SK-N-SH (cell line): ENCODE results near the gene KRTAP1-4. TPM values are rescaled to one million over a fixed set of nuclear protein-coding genes. Genes with fewer than 3 reads are reported as not detected.
"Not testable (repeated sequence)": the region's sequence is repeated elsewhere in the genome, so short reads cannot be mapped to it uniquely, and the experiment has no call there.

Source experiments
- CTCF ChIA-PET: fragments of 300-600, 350-600 bp; formaldehyde crosslinking; extraction: SDS; loops from one replicate; lab custom pipeline; 2021; lab: Yijun Ruan, JAX
- POLR2A ChIA-PET: fragments of 350-600 bp; sonication (Branson Sonifier 250); formaldehyde crosslinking; extraction: SDS; loops from one replicate; lab custom pipeline; 2020; ENCODE audit warnings: antibody characterized with exemption, inconsistent platforms; lab: Yijun Ruan, JAX
- DNase-seq: peaks from one replicate; pipeline ENCODE4 v3.0.0; 2012
- H2AFZ ChIP-seq: fragments of 200-600 bp; sonication (generic); 2 replicates; pipeline ENCODE4 v1.8.1; 2016; ENCODE audit warnings: antibody characterized with exemption, mild to moderate bottlenecking, low read depth
- H3F3A ChIP-seq: fragments of 200-600 bp; sonication (generic); replicated peaks from 2 replicates; pipeline ENCODE3; 2016; ENCODE audit warnings: antibody characterized with exemption, mild to moderate bottlenecking; ENCODE audit not compliant: insufficient read depth
- H3K27ac ChIP-seq, 2 experiments: fragments of 200-500 bp in 1 of 2; fragments of 200-600 bp in 1 of 2; sonication (Bioruptor generic) in 1 of 2; sonication (generic), shearing (Covaris generic) in 1 of 2; 2 replicates each; pipeline versions ENCODE4 v1.5.1 to v1.6.1; 2014 to 2016; ENCODE audit warnings: low read depth in 2 of 2, inconsistent platforms in 1 of 2, low read length in 1 of 2, mild to moderate bottlenecking in 1 of 2, mixed read lengths in 1 of 2
- H3K27me3 ChIP-seq: fragments of 200-600 bp; sonication (generic), shearing (Covaris generic); 2 replicates; pipeline ENCODE4 v1.6.1; 2016; ENCODE audit warnings: mixed run types; ENCODE audit not compliant: insufficient read depth
- H3K36me3 ChIP-seq, 2 experiments: fragments of 200-500 bp in 1 of 2; fragments of 200-600 bp in 1 of 2; sonication (Bioruptor generic) in 1 of 2; sonication (generic) in 1 of 2; replicated peaks in 1 of 2; 2 replicates each; pipeline versions ENCODE3 to v1.5.1; 2014 to 2016; ENCODE audit warnings: low read length in 1 of 2, mild to moderate bottlenecking in 1 of 2; ENCODE audit not compliant: insufficient read depth in 2 of 2, control insufficient read depth in 1 of 2
- H3K4me1 ChIP-seq, 2 experiments: fragments of 200-500 bp in 1 of 2; fragments of 200-600 bp in 1 of 2; sonication (Bioruptor generic) in 1 of 2; sonication (generic), shearing (Covaris generic) in 1 of 2; 2 replicates each; pipeline versions ENCODE4 v1.5.1 to v1.6.1; 2014 to 2016; ENCODE audit warnings: low read depth in 1 of 2, low read length in 1 of 2, mixed run types in 1 of 2; ENCODE audit not compliant: insufficient read depth in 2 of 2, control insufficient read depth in 1 of 2
- H3K4me2 ChIP-seq: fragments of 200-600 bp; sonication (generic), shearing (Covaris generic); 2 replicates; pipeline ENCODE4 v1.6.1; 2017; ENCODE audit warnings: mixed run types
- H3K4me3 ChIP-seq, 2 experiments: fragments of 200-500 bp in 1 of 2; fragments of 200-600 bp in 1 of 2; sonication (Bioruptor generic) in 1 of 2; sonication (generic), shearing (Covaris generic) in 1 of 2; 2 replicates each; pipeline versions ENCODE4 v1.5.1 to v1.8.1; 2014 to 2016; ENCODE audit warnings: low read depth in 2 of 2, inconsistent platforms in 1 of 2, low read length in 1 of 2, mild to moderate bottlenecking in 1 of 2, mixed read lengths in 1 of 2, moderate library complexity in 1 of 2
- H3K79me2 ChIP-seq: fragments of 200-600 bp; sonication (generic); 2 replicates; pipeline ENCODE4 v1.8.1; 2017; ENCODE audit warnings: mild to moderate bottlenecking; ENCODE audit not compliant: insufficient read depth
- H3K9ac ChIP-seq: fragments of 200-600 bp; sonication (generic); 2 replicates; pipeline ENCODE4 v1.6.1; 2017; ENCODE audit warnings: mixed run types
- H3K9me2 ChIP-seq: fragments of 200-600 bp; sonication (generic); 2 replicates; pipeline ENCODE4 v1.6.1; 2017; ENCODE audit warnings: mixed run types
- H3K9me3 ChIP-seq: fragments of 200-600 bp; sonication (generic); 2 replicates; pipeline ENCODE4 v1.6.1; 2017; ENCODE audit warnings: mixed run types, mild to moderate bottlenecking, moderate library complexity
- H4K20me1 ChIP-seq: fragments of 200-600 bp; sonication (generic); 2 replicates; pipeline ENCODE4 v1.6.1; 2017; ENCODE audit warnings: mild to moderate bottlenecking, mixed run types; ENCODE audit not compliant: insufficient read depth
- CHD2 ChIP-seq: fragments of 150-350 bp; IDR thresholded peaks from 2 replicates; pipeline ENCODE4 v1.6.1; 2018; ENCODE audit warnings: low read length; ENCODE audit not compliant: partially characterized antibody
- EP300 ChIP-seq, 2 experiments: IDR thresholded peaks; 2 replicates each; pipeline versions ENCODE4 v1.4.0 to v1.6.1; 2012; ENCODE audit warnings: borderline replicate concordance in 1 of 2, low read depth in 1 of 2, low read length in 1 of 2
- NRF1 ChIP-seq: IDR thresholded peaks from 2 replicates; pipeline ENCODE4 v1.6.1; 2012; ENCODE audit warnings: low read depth, mild to moderate bottlenecking, low read length
- RFX5 ChIP-seq: IDR thresholded peaks from 2 replicates; pipeline ENCODE4 v1.6.1; 2012; ENCODE audit warnings: mild to moderate bottlenecking, improper control_type of control experiment, low read length
- SMC3 ChIP-seq: IDR thresholded peaks from 2 replicates; pipeline ENCODE4 v1.6.1; 2012; ENCODE audit warnings: low read depth, low read length, improper control_type of control experiment
- TCF12 ChIP-seq: IDR thresholded peaks from 2 replicates; pipeline ENCODE4 v1.4.0; 2012
- WGBS: methylation state at CpG from one replicate; pipeline ENCODE4 v1.1.6; 2017; ENCODE audit warnings: low lambda C conversion rate; 5-methylcytosine and 5-hydroxymethylcytosine counted together
- polyA plus RNA-seq, 3 experiments: library from polyadenylated mRNA; depleted of rRNA; stranded (reverse); fragments of >200 nt; gene quantifications; 2 replicates each; pipeline ENCODE4 v1.2.3, GENCODE V29; 2012
- TF ChIP-seq, protein P1 (sequence below): fragments of 200-600 bp; sonication (generic); IDR thresholded peaks from 2 replicates; pipeline ENCODE4 v1.6.1; 2017; ENCODE audit warnings: antibody characterized with exemption, mild to moderate bottlenecking, moderate library complexity
- TF ChIP-seq, protein P2 (sequence below): fragments of 150-350 bp; IDR thresholded peaks from 2 replicates; pipeline ENCODE4 v1.6.1; 2016; ENCODE audit warnings: mild to moderate bottlenecking, low read depth, low read length

KRTAP1-4 gene
- polyA plus RNA-seq, 1 of the 3 experiments (the other 2 are of a cell fraction), result not detected

DNA sequence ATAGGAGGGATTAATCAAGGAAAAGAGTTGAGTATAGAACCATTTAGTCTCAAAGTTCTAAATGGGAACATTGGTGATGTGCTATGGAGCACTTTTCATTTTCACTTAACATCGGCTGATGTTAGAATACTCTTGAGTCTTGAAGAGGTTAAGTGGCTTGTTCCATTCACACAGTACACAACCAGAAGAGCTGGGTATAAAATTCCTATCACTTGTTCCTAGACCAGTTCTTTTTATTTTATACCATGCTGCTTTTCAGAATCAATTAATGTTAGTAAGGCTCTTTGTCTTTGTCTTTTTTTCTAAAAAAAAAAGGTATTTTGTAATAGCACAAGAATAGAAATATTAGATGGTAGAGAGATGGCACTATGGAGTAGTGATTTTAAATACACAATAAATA lies 13.0 kb upstream of the KRTAP1-4 start:
- Histone ChIP-seq H3F3A (no peaks in the 10 kb centered on the region), H3K4me3 (no peak overlapping the region), H2AFZ (no peak overlapping the region), H3K36me3 (no peaks in the 10 kb centered on the region), H3K9ac (no peak overlapping the region), H3K4me1 (no peaks in the 10 kb centered on the region), H3K79me2 (no peaks in the 10 kb centered on the region), H3K9me2 (no peaks in the 10 kb centered on the region), H4K20me1 (no peaks in the 10 kb centered on the region), H3K27me3 (no peaks in the 10 kb centered on the region), H3K4me2 (no peak overlapping the region), H3K27ac (no peak overlapping the region), H3K9me3 (no peaks in the 10 kb centered on the region)
- no peak for TF ChIP-seq NRF1
- TF ChIP-seq TCF12, result no peak
- CTCF ChIA-PET, result interaction anchor here (1.4 kb wide), 1 partner anchor 506 kb away, joined by 5 read pairs; no protein-coding TSS in a partner anchor
- no peak for DNase-seq
- WGBS, result 24% methylated on average over 1 of the region's 1 CpG
- POLR2A ChIA-PET, result no interaction called here

DNA sequence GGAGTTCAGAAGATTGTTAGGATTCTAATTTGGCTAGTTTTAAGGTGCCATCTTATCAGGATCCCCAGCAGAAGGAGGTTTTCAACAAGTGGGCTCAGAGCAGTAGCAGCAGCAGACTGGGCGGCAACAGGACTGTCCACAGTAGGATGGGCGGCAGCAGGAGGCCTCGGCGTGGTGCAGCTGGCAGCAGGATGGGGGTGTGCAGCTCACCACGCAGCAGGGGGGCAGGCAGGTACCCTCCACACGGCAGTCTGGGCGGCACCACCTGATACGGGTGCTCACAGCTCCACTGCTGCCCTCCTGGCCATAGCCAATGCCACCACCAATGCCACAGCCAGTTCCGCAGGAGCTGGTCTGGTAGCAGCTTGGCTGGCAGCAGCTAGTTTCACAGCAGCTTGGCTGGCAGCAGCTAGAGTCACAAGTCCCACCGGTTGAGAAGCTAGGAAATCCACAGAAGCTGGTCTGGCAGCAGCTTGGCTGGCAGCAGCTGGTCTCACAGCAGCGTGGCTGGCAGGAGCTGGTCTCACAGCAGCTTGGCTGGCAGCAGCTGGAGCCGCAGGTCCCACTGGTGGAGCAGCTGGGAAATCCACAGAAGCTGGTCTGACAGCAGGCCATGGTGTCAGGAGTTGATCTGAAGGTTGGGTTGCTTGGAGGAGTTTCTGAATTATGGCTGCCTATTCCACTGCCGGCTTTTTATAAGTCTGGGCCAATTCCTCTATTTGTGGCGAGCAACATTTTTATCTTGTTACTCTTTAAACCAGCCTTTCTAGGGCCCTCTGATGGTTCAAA lies 11.0 kb upstream of the KRTAP1-4 start, which contains the start of gene KRTAP1-1:
Gene KRTAP1-1 (minus strand): TSS at position 668 of the 789 bp plus-strand sequence. CDS start 53 bp downstream, at position 615.
- POLR2A ChIA-PET, H4K20me1 ChIP-seq, DNase-seq, H3K4me2 ChIP-seq, H3K9ac ChIP-seq, H2AFZ ChIP-seq, H3K36me3 ChIP-seq, H3K4me3 ChIP-seq, H3K9me3 ChIP-seq, H3K4me1 ChIP-seq, H3F3A ChIP-seq, H3K27me3 ChIP-seq, H3K79me2 ChIP-seq, H3K9me2 ChIP-seq, H3K27ac ChIP-seq: not testable (repeated sequence)
- CTCF ChIA-PET, result interaction anchor here (0.6 to 1.2 kb wide), 2 partner anchors 52 to 508 kb away, joined by 3 read pairs; no protein-coding TSS in a partner anchor
- TF ChIP-seq, protein P1, sequence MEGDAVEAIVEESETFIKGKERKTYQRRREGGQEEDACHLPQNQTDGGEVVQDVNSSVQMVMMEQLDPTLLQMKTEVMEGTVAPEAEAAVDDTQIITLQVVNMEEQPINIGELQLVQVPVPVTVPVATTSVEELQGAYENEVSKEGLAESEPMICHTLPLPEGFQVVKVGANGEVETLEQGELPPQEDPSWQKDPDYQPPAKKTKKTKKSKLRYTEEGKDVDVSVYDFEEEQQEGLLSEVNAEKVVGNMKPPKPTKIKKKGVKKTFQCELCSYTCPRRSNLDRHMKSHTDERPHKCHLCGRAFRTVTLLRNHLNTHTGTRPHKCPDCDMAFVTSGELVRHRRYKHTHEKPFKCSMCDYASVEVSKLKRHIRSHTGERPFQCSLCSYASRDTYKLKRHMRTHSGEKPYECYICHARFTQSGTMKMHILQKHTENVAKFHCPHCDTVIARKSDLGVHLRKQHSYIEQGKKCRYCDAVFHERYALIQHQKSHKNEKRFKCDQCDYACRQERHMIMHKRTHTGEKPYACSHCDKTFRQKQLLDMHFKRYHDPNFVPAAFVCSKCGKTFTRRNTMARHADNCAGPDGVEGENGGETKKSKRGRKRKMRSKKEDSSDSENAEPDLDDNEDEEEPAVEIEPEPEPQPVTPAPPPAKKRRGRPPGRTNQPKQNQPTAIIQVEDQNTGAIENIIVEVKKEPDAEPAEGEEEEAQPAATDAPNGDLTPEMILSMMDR, result peak; percentile 26; the same call in 1 of the 2 replicates
- 15% methylated on average over 11 of the region's 14 CpGs for WGBS

DNA sequence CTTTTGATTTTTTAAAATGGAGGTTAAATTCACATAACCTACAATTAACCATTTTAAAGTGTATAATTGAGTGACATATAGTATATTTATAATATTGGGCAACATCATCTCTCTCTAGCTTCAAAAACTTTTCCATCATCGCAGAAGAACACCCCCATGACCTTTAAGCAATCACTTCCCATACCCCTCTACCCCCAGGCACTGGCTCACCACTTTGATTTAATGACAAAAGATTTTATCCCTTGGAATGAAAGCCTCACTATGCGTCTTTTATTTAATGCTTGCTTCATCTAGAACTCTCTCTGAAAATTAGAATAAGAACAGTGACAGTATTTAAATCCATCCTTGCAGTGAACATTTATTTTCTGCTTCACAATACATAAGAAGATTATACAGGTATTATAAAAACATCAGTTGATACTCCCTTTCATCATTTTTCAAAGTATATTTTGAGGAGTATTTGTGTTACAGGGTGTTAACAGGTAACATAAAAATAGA lies 7.9 kb upstream of the KRTAP1-4 start:
- DNase-seq, result no peak
- Histone ChIP-seq H3K79me2 (no peaks in the 10 kb centered on the region), H3K9me3 (no peaks in the 10 kb centered on the region), H3K4me3 (no peak overlapping the region), H3K9me2 (no peaks in the 10 kb centered on the region), H3K9ac (no peak overlapping the region), H4K20me1 (no peaks in the 10 kb centered on the region), H3K36me3 (no peaks in the 10 kb centered on the region), H3K27ac (no peak overlapping the region), H3K27me3 (peaks cover 11% of the 10 kb centered on the region; the same call in 1 of the 2 replicates), H3F3A (no peaks in the 10 kb centered on the region), H3K4me1 (no peaks in the 10 kb centered on the region), H2AFZ (no peak overlapping the region), H3K4me2 (no peak overlapping the region)
- ChIA-PET CTCF (interaction anchor here (0.8 kb wide), 1 partner anchor 609 kb away, joined by 4 read pairs; no protein-coding TSS in a partner anchor), POLR2A (no interaction called here)
- WGBS, result 10% methylated on average over 2 of the region's 2 CpGs
- no peak for TF ChIP-seq EP300 (IDR thresholded peaks at IDR 0.05; ENCODE audit: borderline replicate concordance in 1 of 2, low read depth in 1 of 2, low read length in 1 of 2)
- no peak for TF ChIP-seq SMC3
- TF ChIP-seq CHD2, result no peak
- TF ChIP-seq, protein P2, sequence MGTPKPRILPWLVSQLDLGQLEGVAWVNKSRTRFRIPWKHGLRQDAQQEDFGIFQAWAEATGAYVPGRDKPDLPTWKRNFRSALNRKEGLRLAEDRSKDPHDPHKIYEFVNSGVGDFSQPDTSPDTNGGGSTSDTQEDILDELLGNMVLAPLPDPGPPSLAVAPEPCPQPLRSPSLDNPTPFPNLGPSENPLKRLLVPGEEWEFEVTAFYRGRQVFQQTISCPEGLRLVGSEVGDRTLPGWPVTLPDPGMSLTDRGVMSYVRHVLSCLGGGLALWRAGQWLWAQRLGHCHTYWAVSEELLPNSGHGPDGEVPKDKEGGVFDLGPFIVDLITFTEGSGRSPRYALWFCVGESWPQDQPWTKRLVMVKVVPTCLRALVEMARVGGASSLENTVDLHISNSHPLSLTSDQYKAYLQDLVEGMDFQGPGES, result no peak
- TF ChIP-seq, protein P1, result no peak
- TF ChIP-seq RFX5, result no peak
